Measurements from ENCODE around the gene ACVR1. TPM values are rescaled to one million over a fixed set of nuclear protein-coding genes. Genes with fewer than 3 reads are reported as not detected.

The ACVR1 gene
- total and polyA plus RNA-seq, 2 of the 13 experiments (the other 11 are each of a cell fraction or from before 2014, with no cell fraction given), result 2.3 to 5.4 TPM

DNA sequence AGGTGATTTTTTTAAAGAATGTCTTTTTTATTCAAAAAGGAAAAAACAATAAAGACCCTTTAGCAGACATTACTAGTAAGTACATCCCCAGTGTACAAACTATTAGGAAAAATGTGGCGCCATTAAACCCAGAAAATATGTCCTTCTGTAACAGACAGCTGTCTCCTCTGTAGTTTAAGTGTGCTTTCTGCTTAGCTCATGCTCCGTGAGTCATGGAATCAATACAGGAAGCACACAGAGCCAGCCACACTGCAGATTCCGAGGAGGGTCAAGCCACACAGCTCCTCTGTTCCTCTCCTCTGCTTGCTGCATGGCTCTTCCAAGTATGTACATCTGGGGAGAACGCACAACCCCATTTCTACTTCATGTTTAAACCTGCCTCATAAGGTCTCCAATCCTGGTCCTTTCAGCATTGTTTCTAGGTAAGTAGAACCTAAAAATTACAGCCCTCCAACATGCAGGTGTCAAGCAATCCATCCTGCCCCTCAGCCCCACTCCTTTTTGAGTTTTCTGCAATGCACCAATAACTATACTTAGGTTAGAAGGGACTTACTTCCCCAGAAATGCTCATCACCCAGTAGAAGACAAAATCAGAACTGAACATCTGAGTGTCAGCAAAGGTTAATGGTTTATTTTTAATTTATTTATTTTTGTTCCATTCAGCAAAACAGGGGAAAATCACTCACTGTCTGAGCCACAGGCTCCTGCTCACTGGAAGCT, 37.5 kb downstream of the ACVR1 start (continued):
- TF ChIP-seq ARID5B (CRISPR knock-in tag; IDR thresholded peaks at IDR 0.05) (peak; percentile 90), TEAD3 (CRISPR knock-in tag; optimal IDR thresholded peaks at IDR 0.05; ENCODE audit: borderline replicate concordance) (peak; percentile 84), ZNF777 (CRISPR knock-in tag; IDR thresholded peaks at IDR 0.05) (no peak), ZFYVE20 (CRISPR knock-in tag; IDR thresholded peaks at IDR 0.05; ENCODE audit: borderline replicate concordance, low read depth) (no peak), ZNF292 (CRISPR knock-in tag; IDR thresholded peaks at IDR 0.05; ENCODE audit: borderline replicate concordance, low read depth) (peak; percentile 97), DMAP1 (CRISPR knock-in tag; IDR thresholded peaks at IDR 0.05) (peak; percentile 42; the same call in 1 of the 2 replicates), SP1 (IDR thresholded peaks at IDR 0.05) (no peak), SP1 (CRISPR knock-in tag; IDR thresholded peaks at IDR 0.05) (no peak), MIER3 (CRISPR knock-in tag; IDR thresholded peaks at IDR 0.05; ENCODE audit: borderline replicate concordance) (no peak; the same call in 1 of the 2 replicates), TFDP2 (CRISPR knock-in tag; IDR thresholded peaks at IDR 0.05) (peak; percentile 44), MAF1 (CRISPR knock-in tag; IDR thresholded peaks at IDR 0.05; ENCODE audit: borderline replicate concordance) (no peak), CBX1 (IDR thresholded peaks at IDR 0.05; ENCODE audit: low read depth) (no peak), NFKBIZ (CRISPR knock-in tag; IDR thresholded peaks at IDR 0.05) (peak; percentile 46; the same call in 1 of the 2 replicates), SRY (CRISPR knock-in tag; IDR thresholded peaks at IDR 0.05) (no peak), MYNN (CRISPR knock-in tag; IDR thresholded peaks at IDR 0.05; ENCODE audit: low read depth) (no peak), ZNF138 (CRISPR knock-in tag; IDR thresholded peaks at IDR 0.05; ENCODE audit: low read depth) (no peak), ATF4 (CRISPR knock-in tag; IDR thresholded peaks at IDR 0.05) (peak in 1 of 2 experiments; percentile 63; a peak in 1 of 4 replicates), TSC22D2 (CRISPR knock-in tag; IDR thresholded peaks at IDR 0.05; ENCODE audit: borderline replicate concordance) (no peak)
- TF ChIP-seq, protein P1, sequence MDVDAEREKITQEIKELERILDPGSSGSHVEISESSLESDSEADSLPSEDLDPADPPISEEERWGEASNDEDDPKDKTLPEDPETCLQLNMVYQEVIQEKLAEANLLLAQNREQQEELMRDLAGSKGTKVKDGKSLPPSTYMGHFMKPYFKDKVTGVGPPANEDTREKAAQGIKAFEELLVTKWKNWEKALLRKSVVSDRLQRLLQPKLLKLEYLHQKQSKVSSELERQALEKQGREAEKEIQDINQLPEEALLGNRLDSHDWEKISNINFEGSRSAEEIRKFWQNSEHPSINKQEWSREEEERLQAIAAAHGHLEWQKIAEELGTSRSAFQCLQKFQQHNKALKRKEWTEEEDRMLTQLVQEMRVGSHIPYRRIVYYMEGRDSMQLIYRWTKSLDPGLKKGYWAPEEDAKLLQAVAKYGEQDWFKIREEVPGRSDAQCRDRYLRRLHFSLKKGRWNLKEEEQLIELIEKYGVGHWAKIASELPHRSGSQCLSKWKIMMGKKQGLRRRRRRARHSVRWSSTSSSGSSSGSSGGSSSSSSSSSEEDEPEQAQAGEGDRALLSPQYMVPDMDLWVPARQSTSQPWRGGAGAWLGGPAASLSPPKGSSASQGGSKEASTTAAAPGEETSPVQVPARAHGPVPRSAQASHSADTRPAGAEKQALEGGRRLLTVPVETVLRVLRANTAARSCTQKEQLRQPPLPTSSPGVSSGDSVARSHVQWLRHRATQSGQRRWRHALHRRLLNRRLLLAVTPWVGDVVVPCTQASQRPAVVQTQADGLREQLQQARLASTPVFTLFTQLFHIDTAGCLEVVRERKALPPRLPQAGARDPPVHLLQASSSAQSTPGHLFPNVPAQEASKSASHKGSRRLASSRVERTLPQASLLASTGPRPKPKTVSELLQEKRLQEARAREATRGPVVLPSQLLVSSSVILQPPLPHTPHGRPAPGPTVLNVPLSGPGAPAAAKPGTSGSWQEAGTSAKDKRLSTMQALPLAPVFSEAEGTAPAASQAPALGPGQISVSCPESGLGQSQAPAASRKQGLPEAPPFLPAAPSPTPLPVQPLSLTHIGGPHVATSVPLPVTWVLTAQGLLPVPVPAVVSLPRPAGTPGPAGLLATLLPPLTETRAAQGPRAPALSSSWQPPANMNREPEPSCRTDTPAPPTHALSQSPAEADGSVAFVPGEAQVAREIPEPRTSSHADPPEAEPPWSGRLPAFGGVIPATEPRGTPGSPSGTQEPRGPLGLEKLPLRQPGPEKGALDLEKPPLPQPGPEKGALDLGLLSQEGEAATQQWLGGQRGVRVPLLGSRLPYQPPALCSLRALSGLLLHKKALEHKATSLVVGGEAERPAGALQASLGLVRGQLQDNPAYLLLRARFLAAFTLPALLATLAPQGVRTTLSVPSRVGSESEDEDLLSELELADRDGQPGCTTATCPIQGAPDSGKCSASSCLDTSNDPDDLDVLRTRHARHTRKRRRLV (CRISPR knock-in tag; IDR thresholded peaks at IDR 0.05), result 0 out of 2 replicates have a peak, but pooled peaks have one; percentile 19
